Activated CD8-positive, alpha-beta T cell treated with anti-CD3 and anti-CD28 coated beads for 36 hours (primary cell): ENCODE measurements around the gene FAM24B. TPM values are rescaled to one million over a fixed set of nuclear protein-coding genes. Genes with fewer than 3 reads are reported as not detected.

ENCODE experiments used
- ATAC-seq: fragments of 200-7000 bp; cut with Tn5 transposase; one replicate; pipeline ENCODE4 v1.10.0; 2021; ENCODE audit warnings: mild to moderate bottlenecking, moderate library complexity
- CTCF ChIA-PET: fragments of 350-600 bp; sonication (Branson Sonifier 250); formaldehyde crosslinking; loops from one replicate; lab custom pipeline; 2021; ENCODE audit warnings: antibody characterized with exemption; lab: Charles Lee
- POLR2A ChIA-PET: fragments of 350-600 bp; sonication (Branson Sonifier 250); formaldehyde crosslinking; loops from one replicate; lab custom pipeline; 2021; ENCODE audit warnings: antibody characterized with exemption; lab: Charles Lee
- DNase-seq: peaks from one replicate; pipeline ENCODE4 v3.0.0-alpha.2; 2020
- H3K27ac Mint-ChIP-seq: one replicate; pipeline ENCODE4 v1.8.0; 2021; ENCODE audit warnings: mild to moderate bottlenecking, mixed read lengths
- H3K27me3 Mint-ChIP-seq: one replicate; pipeline ENCODE4 v1.8.0; 2021; ENCODE audit warnings: mixed read lengths
- H3K36me3 Mint-ChIP-seq: one replicate; pipeline ENCODE4 v1.8.0; 2021; ENCODE audit warnings: low read depth, mixed read lengths
- H3K4me1 Mint-ChIP-seq: one replicate; pipeline ENCODE4 v1.8.0; 2021; ENCODE audit warnings: low read depth, mixed read lengths
- H3K4me3 Mint-ChIP-seq: one replicate; pipeline ENCODE4 v1.8.0; 2021; ENCODE audit warnings: mild to moderate bottlenecking, moderate library complexity, mixed read lengths
- H3K9me3 Mint-ChIP-seq: one replicate; pipeline ENCODE4 v1.8.0; 2021; ENCODE audit warnings: mixed read lengths
- intact Hi-C: fragments of 100-400 bp; cut with micrococcal nuclease; formaldehyde crosslinking; loops from one replicate; pipeline ENCODE4 v1.10.0; 2022
- total RNA-seq, 2 experiments: library from RNA; stranded (reverse); gene quantifications; one replicate each; pipeline ENCODE4 v1.2.3, GENCODE V29; 2021
- TF ChIP-seq, protein P1 (sequence below): fragments of 200-600 bp; IDR thresholded peaks from one replicate; pipeline ENCODE4 v1.8.0; 2022; ENCODE audit warnings: antibody characterized with exemption, mild to moderate bottlenecking

The FAM24B gene
- total RNA-seq, 2 experiments from 2014 or later: 9.0 to 10.6 TPM

- Mint-ChIP-seq H3K4me3 (no peak overlapping the region), H3K4me1 (no peaks in the 10 kb centered on the region), H3K36me3 (peaks cover 14% of the 10 kb centered on the region), H3K9me3 (no peaks in the 10 kb centered on the region), H3K27ac (no peak overlapping the region), H3K27me3 (peaks cover 9% of the 10 kb centered on the region)
- TF ChIP-seq, protein P1, sequence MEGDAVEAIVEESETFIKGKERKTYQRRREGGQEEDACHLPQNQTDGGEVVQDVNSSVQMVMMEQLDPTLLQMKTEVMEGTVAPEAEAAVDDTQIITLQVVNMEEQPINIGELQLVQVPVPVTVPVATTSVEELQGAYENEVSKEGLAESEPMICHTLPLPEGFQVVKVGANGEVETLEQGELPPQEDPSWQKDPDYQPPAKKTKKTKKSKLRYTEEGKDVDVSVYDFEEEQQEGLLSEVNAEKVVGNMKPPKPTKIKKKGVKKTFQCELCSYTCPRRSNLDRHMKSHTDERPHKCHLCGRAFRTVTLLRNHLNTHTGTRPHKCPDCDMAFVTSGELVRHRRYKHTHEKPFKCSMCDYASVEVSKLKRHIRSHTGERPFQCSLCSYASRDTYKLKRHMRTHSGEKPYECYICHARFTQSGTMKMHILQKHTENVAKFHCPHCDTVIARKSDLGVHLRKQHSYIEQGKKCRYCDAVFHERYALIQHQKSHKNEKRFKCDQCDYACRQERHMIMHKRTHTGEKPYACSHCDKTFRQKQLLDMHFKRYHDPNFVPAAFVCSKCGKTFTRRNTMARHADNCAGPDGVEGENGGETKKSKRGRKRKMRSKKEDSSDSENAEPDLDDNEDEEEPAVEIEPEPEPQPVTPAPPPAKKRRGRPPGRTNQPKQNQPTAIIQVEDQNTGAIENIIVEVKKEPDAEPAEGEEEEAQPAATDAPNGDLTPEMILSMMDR: no peak
- ChIA-PET POLR2A (no interaction called here), CTCF (no interaction called here)
- DNase-seq: no peak
- ATAC-seq: no peak
- intact Hi-C loops: no loop called here
Measured at GRCh38 chr10:122828716-122829255, 50.6 kb downstream of the FAM24B start.

- CTCF ChIA-PET: interaction anchor here (1.4 kb wide), 1 partner anchor 10 kb away, joined by 3 read pairs; no protein-coding TSS in a partner anchor
- Mint-ChIP-seq H3K9me3 (no peaks in the 10 kb centered on the region), H3K36me3 (peaks cover 10% of the 10 kb centered on the region), H3K27ac (no peak overlapping the region), H3K4me1 (no peaks in the 10 kb centered on the region), H3K4me3 (no peak overlapping the region), H3K27me3 (peaks cover 11% of the 10 kb centered on the region)
- DNase-seq: no peak
- intact Hi-C loops: no loop called here
- POLR2A ChIA-PET: no interaction called here
- ATAC-seq: no peak
- TF ChIP-seq, protein P1: no peak
Measured at GRCh38 chr10:122827302-122827701, 52.1 kb downstream of the FAM24B start.

- TF ChIP-seq, protein P1: no peak
- Mint-ChIP-seq H3K27ac (no peak overlapping the region), H3K4me3 (no peak overlapping the region), H3K27me3 (peaks cover 29% of the 10 kb centered on the region), H3K4me1 (no peaks in the 10 kb centered on the region), H3K36me3 (no peaks in the 10 kb centered on the region), H3K9me3 (no peaks in the 10 kb centered on the region)
- ChIA-PET POLR2A (no interaction called here), CTCF (no interaction called here)
- DNase-seq (no peak), ATAC-seq (no peak)
- intact Hi-C loops: no loop called here
Measured at GRCh38 chr10:122822973-122823690, 56.2 kb downstream of the FAM24B start.

DNA sequence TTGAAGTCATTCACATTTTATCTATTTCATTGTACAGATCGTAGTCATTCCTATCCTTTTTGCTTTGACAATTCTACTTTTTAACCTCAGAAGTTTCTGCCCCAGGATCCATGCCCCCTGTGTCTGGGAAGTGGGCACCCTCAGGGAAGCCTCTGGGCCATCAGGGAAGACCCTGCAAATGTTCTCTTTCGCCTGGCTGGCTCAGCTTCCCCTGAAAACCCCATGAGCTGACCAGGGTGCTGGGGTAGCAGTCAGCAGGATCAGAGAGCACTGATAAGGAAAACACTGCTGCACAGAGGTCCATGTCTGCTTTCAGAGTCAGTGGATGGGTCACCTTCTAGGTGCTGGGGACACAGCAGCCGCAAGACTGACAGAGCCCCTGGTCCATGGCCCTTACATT, 57.6 kb downstream of the FAM24B start:
- no peak overlapping the region for H3K27ac Mint-ChIP-seq
- CTCF ChIA-PET: no interaction called here
- H3K4me1 Mint-ChIP-seq: no peaks in the 10 kb centered on the region
- no peaks in the 10 kb centered on the region for H3K36me3 Mint-ChIP-seq
- H3K4me3 Mint-ChIP-seq: no peak overlapping the region
- ATAC-seq (no peak), DNase-seq (no peak)
- intact Hi-C loops: no loop called here
- TF ChIP-seq, protein P1: no peak
- POLR2A ChIA-PET: no interaction called here
- H3K9me3 Mint-ChIP-seq: no peaks in the 10 kb centered on the region
- peaks cover 36% of the 10 kb centered on the region for H3K27me3 Mint-ChIP-seq

- DNase-seq: no peak
- Mint-ChIP-seq H3K36me3 (no peaks in the 10 kb centered on the region), H3K27ac (no peak overlapping the region), H3K4me3 (no peak overlapping the region), H3K4me1 (no peaks in the 10 kb centered on the region), H3K9me3 (no peaks in the 10 kb centered on the region), H3K27me3 (peaks cover 21% of the 10 kb centered on the region)
- no peak for ATAC-seq
- intact Hi-C loops: no loop called here
- CTCF ChIA-PET: no interaction called here
- POLR2A ChIA-PET: no interaction called here
- TF ChIP-seq, protein P1: no peak
Measured at GRCh38 chr10:122815458-122815857, 63.9 kb downstream of the FAM24B start.
